GM12892 (cell line): ENCODE results near the gene IFITM1.

Experiments used
- POLR2A ChIP-seq: IDR thresholded peaks from 2 replicates; pipeline ENCODE4 v1.6.1; 2011; ENCODE audit warnings: low read depth, low read length, control low read depth
- POLR2AphosphoS5 ChIP-seq: IDR thresholded peaks from 2 replicates; pipeline ENCODE4 v1.6.1; 2011; ENCODE audit warnings: low read depth, low read length, control low read depth

- no peak for TF ChIP-seq POLR2AphosphoS5
- no peak for TF ChIP-seq POLR2A
Measured at GRCh38 chr11:327581-327923, 13.7 kb downstream of the IFITM1 start.
